ENCODE results near the gene IL27RA.

Gene IL27RA

DNA sequence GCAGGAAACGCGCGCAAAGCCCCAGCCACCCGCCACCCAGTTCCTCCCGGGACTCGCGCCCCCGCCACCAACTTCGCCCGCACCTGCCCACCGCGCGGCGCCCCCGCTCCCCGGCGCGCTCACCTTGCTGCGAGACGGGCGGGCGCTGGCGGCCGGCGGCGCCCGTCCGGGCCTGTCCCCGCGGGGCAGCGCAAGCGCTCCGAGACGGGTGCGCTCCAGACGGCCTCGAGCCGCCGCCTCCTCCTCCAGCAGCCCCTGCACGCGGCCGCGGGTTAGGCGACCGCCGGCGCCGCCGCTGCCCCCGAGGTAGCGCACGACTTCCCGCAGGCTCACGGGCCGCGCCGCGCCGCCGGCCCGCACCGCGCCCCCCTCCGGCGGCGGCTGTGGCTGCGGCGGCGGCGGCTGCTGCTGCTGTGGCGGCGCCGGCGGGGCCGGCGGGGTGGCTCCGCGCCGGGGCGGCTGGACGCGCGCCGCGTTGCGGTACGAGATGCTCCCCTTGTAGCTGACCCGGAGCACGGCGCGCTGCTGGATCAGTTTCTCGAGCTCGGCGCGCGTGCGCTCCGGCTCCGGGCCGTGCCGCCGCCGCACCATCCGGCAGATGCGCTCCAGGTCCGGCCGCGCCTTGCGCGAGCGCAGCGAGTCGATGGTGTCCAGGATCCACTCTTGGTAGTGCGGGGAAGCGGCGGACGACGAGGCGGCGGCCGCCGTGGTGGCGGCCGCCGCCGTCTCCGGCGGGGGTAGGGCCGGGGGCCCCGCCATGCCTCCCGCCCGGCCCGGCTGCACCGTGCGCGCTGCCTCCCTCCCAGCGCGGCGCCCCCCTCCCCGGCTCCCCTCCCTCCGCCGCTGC lies 58.3 kb downstream of the IL27RA start:
- peak; percentile 6 for DNase-seq

DNA sequence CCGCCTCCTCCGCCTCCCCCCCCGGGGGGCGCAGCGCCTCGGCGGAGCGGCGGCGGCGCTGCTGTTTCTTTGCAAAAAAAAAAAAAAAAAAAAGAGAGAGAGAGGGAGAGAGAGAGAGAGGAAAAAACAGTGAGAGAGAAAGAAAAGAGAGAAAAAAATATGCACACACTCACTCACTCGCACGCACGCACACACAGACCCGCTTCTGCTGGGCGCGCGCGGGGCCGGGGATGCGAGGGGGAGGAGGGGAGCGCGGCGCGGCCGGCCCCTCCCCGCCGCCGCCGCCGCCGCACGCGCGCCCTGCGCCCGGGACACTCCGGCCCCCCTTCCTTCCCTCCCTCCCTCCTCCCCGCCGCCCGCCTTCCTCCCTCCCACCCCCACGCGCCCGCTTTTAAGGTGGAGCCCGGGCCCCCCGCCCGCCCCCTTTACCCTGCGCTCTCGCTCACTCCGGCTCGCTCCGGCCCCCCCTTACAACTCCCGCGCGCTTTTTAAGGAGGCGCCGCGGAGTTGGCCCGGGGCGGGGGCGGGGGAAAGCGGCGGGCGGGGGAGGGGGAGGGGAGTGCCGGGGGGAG lies 59.0 kb downstream of the IL27RA start, which contains the start of gene SAMD1:
TSS of gene SAMD1 (minus strand) at position 243 of the 572 bp plus-strand sequence.
- DNase-seq: peak; percentile 35

DNA sequence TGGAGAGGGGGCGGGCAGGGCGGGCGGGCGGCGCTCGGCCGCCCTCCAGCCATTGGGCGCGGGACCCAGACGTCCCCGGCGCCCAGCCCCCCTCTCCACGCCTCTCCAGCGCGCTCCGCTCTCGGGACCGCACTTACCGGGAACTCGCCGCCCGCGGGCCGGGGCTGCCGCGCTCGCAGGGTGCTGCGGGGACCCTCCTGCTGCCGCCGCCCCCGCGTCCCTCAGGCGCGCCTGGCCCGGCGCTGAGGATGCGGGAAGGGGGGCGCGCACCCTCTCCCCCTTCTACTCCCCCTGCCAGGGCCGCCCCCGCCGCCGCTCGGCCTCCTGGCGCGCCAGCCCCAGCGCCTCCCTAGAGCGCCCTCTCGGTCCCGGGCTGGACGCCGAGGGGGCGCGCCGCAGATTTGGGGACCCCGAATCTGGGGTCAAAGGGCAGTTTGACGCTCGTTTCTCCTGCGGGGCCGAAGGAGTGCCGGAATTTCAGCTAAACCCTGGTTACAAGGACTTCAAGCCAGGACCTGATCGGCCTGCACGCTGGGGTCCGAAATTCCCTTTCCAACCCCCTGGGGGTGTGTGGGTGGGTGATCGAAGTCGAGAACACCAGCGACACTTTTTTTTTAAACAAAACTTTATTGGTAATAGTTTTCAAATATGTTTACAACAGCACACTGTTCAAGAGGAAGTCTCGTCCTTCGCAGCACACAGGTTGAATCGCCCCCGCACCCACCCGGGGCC lies 59.7 kb downstream of the IL27RA start:
- DNase-seq: peak; percentile 37

DNA sequence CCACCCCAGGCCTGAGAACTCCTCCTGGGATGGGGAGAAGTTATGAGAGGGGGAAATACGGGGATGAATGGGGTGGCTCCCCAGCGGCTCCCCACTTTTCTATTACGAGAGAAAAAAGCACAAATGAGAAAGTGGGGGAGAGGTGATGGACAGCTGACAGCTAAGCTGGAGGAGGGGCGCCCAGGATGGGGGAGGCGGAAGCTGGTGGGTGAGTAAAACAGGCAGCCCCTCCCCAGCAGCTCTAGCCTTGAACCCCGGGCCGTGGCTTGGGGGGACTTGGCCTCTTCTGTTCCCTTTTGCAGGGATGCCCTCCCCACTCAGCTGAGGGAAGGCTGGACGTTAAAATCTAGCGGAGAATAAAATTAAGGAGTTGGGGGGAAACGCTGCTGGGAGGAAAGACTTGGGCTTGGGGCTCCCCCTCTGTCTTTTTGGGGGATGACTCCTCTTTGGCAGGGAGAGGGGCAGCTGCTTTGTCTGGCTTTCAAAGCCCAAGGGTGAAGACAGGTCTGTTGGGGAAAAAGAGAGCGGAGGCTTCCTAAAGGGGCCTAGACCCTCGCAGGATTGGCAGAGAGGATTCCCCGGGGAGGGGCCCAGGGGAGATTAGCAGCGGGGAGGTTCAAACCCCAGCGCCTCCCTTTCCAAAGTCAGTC lies 60.4 kb downstream of the IL27RA start:
- no peak for DNase-seq

DNA sequence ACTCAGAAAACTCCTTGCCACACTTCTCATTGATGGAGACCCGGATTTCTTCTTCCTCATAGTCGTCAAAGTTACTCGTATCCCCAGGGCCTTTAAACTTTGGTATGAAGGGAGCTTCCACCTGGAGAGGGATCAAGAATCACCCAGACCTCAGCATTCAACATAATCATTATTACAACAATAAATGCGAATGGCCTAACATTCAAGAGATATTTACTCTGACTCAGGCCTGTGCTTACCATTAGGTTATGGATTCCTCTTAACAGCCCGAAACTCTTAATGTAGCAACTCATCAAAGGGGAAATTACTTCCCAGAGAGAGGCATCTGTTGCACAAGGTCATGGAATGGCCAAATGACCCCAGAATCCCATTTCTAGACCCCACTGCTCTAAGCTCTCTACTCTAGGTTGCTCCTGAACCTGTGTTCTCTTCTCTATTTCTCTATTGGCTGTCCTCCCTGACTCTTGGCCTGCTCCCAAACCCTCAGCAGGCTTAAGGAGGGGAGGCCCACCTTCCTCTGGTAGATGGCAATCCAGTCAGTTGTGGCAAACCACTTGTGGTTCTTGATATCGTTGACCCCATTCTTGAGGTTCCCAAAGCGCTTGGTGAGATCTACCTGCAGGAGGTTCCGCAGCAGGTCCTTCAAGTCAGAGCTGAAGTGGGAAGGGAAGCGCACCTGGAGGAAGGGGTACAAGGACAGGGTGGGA lies 61.7 kb downstream of the IL27RA start:
- DNase-seq: no peak

DNA sequence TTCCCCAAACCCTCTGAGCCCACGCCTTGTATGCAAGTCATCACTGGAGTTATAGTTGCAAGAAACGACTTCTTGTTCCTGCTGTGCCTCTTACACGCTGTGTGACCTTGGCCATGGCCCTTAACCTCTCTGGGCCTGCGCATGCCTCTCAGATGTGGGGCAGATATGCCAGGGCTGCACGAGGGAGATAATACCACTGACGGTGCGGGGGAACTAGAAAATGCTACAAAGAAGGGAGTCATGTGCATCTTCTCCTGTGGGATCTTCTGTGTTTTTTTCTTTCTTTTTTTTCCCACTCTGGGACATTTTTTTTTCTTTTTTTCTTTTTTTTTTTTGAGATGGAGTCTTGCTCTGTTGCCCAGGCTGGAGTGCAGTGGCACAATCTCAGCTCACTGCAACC lies 63.3 kb downstream of the IL27RA start:
- DNase-seq: no peak

DNA sequence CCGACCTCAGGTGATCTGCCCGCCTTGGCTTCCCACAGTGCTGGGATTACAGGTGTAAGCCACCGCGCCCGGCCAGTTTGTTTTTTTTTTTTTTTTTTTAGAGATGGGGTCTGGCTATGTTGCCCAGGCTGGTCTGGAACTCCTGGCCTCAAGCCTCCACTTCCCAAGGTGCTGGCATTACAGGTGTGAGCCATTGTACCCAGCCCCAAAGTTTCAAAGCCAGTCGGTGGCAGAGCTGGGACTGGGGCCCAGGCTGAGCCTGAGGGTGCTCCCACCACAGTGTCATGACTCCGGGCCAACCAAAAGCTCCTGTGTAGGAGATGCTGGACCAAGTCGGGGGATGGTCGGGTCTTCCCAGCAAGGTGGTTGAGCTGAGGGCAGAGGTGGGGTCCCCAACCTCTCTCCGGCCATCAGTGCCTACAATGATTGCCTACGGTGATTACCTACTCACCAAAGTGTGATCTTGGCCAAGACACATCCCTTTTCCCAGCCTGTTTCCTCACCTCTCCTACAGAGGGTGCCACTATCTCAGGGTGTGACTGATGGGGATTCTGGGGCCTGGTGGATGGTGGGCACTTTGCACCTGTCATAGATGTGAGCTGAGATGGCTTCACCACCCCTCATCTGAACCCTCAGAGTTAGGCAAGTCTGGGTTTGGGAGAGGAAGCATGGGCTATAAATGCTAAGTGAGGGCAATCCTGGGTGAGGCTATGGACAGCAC lies 64.9 kb downstream of the IL27RA start:
- no peak for DNase-seq

DNA sequence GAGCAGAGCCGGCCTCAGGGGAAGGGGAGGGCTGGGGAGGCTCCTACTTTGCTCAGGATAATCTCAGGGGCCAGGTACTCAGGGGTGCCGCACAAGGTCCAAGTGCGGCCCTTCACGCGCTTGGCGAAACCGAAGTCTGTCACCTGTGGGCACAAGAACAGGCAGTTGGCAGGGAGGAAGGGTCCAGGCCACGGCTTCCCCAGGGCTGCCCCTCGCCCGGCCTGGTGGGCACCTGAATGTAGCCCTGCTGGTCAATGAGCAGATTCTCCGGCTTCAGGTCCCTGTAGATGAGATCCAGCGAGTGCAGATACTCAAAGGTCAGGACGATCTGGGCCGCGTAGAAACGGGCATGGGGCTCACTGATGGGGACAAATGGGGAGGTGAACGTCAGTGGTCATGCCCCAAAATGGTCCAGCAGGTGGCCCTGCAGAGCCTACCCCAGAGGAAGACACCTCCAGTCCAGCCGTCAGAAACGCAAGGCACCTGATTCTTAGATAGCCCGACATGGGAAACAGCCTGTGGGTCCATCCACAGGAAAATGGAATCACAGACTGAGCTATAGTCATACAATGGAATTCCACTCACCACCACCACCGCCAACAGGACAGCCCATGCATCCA lies 66.1 kb downstream of the IL27RA start:
- DNase-seq: no peak

DNA sequence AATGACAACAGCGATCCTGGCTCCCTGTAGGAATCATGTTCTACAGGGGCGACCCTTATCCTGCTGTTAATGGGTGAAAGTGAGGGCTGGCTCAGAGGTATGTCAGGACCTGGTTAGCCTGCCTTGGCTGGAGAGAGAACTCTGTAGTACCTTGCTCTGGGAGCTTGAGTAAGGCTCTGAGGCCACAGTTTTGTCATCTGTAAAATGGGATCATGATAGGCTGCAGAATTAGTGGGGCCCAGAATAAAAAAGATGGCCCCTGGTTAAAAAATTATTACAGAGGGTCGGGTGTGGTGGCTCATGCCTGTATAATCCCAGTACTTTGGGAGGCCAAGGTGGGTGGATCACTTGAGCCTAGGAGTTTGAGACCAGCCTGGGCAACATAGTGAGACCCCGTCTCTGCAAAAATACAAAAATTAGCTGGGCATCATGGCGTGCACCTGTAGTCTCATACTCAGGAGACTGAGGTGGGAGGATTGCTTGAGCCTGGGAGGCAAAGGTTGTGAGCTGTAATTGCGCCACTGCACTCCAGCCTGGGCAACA lies 69.5 kb downstream of the IL27RA start:
- DNase-seq: no peak

DNA sequence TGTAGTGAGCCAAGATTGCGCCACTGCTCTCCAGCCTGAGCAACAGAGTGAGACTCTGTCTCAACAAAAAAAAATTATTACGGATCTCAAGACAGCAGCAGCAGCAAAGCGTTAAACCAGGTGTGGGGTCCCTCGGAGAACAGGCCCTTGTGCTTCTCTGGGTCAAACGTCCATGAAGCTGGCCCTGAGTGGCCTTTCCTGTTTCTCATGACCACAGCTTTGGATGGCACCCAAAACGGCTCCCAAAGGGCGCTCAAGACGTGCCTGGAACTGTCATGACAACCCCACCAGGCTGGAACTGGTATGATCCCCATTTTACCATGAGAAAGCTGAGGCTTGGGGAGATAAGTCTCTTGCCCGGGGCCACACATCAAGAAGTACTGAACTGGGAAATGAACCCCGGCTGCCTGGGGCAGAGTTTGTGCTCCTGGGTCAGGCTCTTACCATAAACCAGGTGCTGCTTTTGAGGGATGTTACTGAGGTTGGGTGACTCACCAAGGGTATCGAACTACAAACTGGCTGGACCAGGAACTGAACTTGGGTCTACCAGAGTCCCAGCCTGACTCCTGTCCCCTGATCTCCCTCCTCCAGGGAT lies 70.6 kb downstream of the IL27RA start:
- no peak for DNase-seq

DNA sequence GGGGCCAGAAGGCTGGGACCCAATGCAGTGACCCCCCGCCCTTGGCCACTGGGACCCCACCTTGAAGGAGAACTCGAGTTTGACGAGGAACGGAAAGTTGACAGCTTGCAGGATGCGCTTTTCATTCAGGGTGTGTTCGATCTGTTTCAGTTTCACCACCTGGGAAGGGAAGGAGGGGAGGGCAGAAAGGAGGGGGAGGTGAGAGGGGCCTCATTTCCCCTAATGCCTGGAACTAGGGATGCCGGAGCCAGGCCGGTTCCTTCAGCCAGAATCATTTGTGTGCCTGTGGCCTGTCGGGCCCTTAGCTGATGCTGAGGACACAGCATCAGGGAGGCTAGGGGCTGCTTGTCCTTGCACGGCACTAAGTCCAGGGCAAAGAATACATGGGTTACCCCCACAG lies 71.2 kb downstream of the IL27RA start:
- no peak for DNase-seq
